ENCODE results near the gene ICAM3.

Gene ICAM3

GRCh38 chr19:10293637-10294367 lies 45.6 kb downstream of the ICAM3 start:
- Mint-ChIP-seq H3K27ac (no peak overlapping the region), H3K4me1 (ENCODE audit: low read depth) (peaks cover 61% of the 10 kb centered on the region)

GRCh38 chr19:10292789-10293636 lies 46.4 kb downstream of the ICAM3 start:
- Mint-ChIP-seq H3K9me3 (no peaks in the 10 kb centered on the region), H3K4me1 (ENCODE audit: low read depth) (peaks cover 66% of the 10 kb centered on the region), H3K27me3 (peaks cover 80% of the 10 kb centered on the region), H3K4me3 (peak overlapping the region; percentile 70), H3K36me3 (ENCODE audit: low read depth) (no peaks in the 10 kb centered on the region), H3K27ac (peak overlapping the region; percentile 80)
- no peak for DNase-seq

More at GRCh38 chr19:10293637-10294367, 45.6 kb downstream of the ICAM3 start:
- H3K36me3 Mint-ChIP-seq (ENCODE audit: low read depth) = no peaks in the 10 kb centered on the region
- H3K9me3 Mint-ChIP-seq = no peaks in the 10 kb centered on the region
- H3K4me3 Mint-ChIP-seq = no peak overlapping the region
- no peak for DNase-seq
- H3K27me3 Mint-ChIP-seq = peaks cover 73% of the 10 kb centered on the region

- Mint-ChIP-seq H3K9me3 (no peaks in the 10 kb centered on the region), H3K27ac (peak overlapping the region; percentile 56), H3K27me3 (peaks cover 87% of the 10 kb centered on the region), H3K4me1 (ENCODE audit: low read depth) (peaks cover 74% of the 10 kb centered on the region), H3K36me3 (ENCODE audit: low read depth) (no peaks in the 10 kb centered on the region), H3K4me3 (peak overlapping the region; percentile 70)
- DNase-seq = peak; percentile 83
Measured at GRCh38 chr19:10292206-10292788, 47.1 kb downstream of the ICAM3 start.

- Mint-ChIP-seq H3K4me1 (ENCODE audit: low read depth) (peaks cover 79% of the 10 kb centered on the region), H3K36me3 (ENCODE audit: low read depth) (no peaks in the 10 kb centered on the region), H3K4me3 (peak overlapping the region; percentile 70), H3K27me3 (peaks cover 90% of the 10 kb centered on the region), H3K27ac (peak overlapping the region; percentile 56), H3K9me3 (no peaks in the 10 kb centered on the region)
- no peak for DNase-seq
Measured at GRCh38 chr19:10291554-10292205, 47.7 kb downstream of the ICAM3 start.

GRCh38 chr19:10290876-10291553 lies 48.4 kb downstream of the ICAM3 start:
- Mint-ChIP-seq H3K4me1 (ENCODE audit: low read depth) (peaks cover 85% of the 10 kb centered on the region), H3K27me3 (peaks cover 89% of the 10 kb centered on the region), H3K36me3 (ENCODE audit: low read depth) (peaks cover 5% of the 10 kb centered on the region), H3K4me3 (peak overlapping the region; percentile 70), H3K9me3 (no peaks in the 10 kb centered on the region), H3K27ac (peak overlapping the region; percentile 71)
- peak; percentile 70 for DNase-seq

DNA sequence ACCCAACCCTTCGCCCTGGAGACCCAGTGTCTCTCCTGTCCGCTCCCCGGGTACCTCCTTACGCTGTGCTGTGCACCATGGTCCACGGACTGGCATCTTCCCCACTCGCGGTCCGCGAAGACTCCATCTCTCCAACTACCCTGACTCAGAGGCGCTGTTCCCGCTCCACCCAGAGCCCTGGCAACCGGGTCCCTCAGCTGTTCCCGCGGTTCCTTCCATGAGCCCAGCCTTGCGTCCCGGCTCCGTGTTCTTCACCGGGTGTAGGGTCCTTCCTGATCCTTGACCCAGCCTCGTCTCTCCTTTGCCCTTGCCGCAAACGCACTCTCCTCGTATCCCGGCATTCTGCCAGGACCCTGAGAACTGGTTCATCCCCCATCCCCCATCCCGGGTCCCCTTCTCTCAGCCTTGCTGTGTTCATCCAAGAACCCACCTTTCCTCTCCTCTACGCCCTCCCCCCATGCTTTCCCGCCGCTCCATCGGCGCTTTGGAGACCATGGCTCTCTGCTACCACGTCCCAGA lies 49.0 kb downstream of the ICAM3 start:
- Mint-ChIP-seq H3K27ac (peak overlapping the region; percentile 71), H3K9me3 (no peaks in the 10 kb centered on the region), H3K4me3 (peak overlapping the region; percentile 70), H3K27me3 (peaks cover 83% of the 10 kb centered on the region), H3K4me1 (ENCODE audit: low read depth) (peaks cover 83% of the 10 kb centered on the region), H3K36me3 (ENCODE audit: low read depth) (peaks cover 11% of the 10 kb centered on the region)
- DNase-seq = peak; percentile 55

GRCh38 chr19:10289836-10290356 lies 49.5 kb downstream of the ICAM3 start, which contains the start of gene ICAM5:
Gene ICAM5 (plus strand): TSS chr19:10289952. CDS start chr19:10290044, 92 bp downstream.
- peak within 1 kb of the TSS; percentile 70 for H3K4me3 Mint-ChIP-seq
- H3K4me1 Mint-ChIP-seq (ENCODE audit: low read depth) = peaks cover 83% of the 10 kb centered on the region
- H3K36me3 Mint-ChIP-seq (ENCODE audit: low read depth) = peaks cover 16% of the 10 kb centered on the region
- no peak for DNase-seq
- peaks cover 78% of the 10 kb centered on the region for H3K27me3 Mint-ChIP-seq
- H3K27ac Mint-ChIP-seq = peak within 1 kb of the TSS; percentile 75
- no peaks in the 10 kb centered on the region for H3K9me3 Mint-ChIP-seq

DNA sequence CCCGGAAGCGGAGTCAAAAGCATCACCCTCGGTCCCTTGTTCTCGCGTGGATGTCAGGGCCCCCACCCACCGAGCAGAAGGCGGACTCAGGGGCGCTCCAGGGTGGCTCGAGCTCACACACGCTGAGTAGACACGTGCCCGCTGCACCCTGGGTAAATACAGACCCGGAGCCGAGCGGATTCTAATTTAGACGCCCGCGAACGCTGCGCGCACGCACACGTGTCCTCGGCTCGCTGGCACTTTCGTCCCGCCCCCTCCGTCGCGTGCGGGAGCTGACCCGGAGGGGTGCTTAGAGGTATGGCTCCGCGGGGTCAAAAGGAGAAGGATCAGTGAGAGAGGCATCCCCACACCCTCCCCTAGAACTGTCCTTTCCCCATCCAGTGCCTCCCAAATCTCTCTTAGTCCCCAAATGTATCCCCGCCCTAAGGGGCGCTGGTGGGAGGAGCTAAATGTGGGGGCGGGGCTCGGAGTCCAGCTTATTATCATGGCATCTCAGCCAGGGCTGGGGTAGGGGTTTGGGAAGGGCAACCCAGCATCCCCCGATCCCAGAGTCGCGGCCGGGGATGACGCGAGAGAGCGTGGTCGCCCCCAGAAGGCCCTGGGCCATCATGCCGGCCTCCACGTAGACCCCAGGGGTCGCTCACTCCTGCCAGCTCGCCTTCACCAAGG lies 50.1 kb downstream of the ICAM3 start:
- Mint-ChIP-seq H3K9me3 (no peaks in the 10 kb centered on the region), H3K36me3 (ENCODE audit: low read depth) (peaks cover 22% of the 10 kb centered on the region), H3K4me1 (ENCODE audit: low read depth) (peaks cover 79% of the 10 kb centered on the region), H3K4me3 (peak overlapping the region; percentile 70), H3K27ac (peak overlapping the region; percentile 75), H3K27me3 (peaks cover 72% of the 10 kb centered on the region)
- peak; percentile 82 for DNase-seq

DNA sequence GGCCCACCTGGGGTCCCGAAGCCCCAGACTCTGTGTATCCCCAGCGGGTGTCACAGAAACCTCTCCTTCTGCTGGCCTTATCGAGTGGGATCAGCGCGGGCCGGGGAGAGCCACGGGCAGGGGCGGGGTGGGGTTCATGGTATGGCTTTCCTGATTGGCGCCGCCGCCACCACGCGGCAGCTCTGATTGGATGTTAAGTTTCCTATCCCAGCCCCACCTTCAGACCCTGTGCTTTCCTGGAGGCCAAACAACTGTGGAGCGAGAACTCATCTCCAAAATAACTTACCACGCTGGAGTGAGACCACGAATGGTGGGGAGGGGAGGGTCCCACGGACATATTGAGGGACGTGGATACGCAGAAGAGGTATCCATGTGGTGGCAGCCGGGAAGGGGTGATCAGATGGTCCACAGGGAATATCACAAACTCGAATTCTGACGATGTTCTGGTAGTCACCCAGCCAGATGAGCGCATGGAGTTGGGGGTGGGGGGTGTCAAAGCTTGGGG lies 50.7 kb downstream of the ICAM3 start:
- DNase-seq = peak; percentile 65
- Mint-ChIP-seq H3K27me3 (peaks cover 66% of the 10 kb centered on the region), H3K4me3 (peak overlapping the region; percentile 70), H3K9me3 (no peaks in the 10 kb centered on the region), H3K36me3 (ENCODE audit: low read depth) (peaks cover 28% of the 10 kb centered on the region), H3K27ac (peak overlapping the region; percentile 75), H3K4me1 (ENCODE audit: low read depth) (peaks cover 77% of the 10 kb centered on the region)

DNA sequence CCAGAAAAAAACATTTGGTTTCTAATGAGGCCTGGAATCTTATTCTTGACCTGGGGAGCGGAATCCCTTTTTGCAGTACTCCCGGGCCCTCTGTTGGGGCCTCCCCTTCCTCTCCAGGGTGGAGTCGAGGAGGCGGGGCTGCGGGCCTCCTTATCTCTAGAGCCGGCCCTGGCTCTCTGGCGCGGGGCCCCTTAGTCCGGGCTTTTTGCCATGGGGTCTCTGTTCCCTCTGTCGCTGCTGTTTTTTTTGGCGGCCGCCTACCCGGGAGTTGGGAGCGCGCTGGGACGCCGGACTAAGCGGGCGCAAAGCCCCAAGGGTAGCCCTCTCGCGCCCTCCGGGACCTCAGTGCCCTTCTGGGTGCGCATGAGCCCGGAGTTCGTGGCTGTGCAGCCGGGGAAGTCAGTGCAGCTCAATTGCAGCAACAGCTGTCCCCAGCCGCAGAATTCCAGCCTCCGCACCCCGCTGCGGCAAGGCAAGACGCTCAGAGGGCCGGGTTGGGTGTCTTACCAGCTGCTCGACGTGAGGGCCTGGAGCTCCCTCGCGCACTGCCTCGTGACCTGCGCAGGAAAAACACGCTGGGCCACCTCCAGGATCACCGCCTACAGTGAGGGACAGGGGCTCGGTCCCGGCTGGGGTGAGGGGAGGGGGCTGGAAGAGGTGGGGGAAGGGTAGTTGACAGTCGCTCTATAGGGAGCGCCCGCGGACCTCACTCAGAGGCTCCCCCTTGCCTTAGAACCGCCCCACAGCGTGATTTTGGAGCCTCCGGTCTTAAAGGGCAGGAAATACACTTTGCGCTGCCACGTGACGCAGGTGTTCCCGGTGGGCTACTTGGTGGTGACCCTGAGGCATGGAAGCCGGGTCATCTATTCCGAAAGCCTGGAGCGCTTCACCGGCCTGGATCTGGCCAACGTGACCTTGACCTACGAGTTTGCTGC lies 52.4 kb downstream of the ICAM3 start, which contains the start of gene ICAM4:
TSS of gene ICAM4 (plus strand) at position 153 of the 935 bp plus-strand sequence. CDS start at position 211, 58 bp downstream.
- Mint-ChIP-seq H3K4me1 (ENCODE audit: low read depth) (peaks cover 62% of the 10 kb centered on the region), H3K9me3 (no peaks in the 10 kb centered on the region), H3K27me3 (peaks cover 50% of the 10 kb centered on the region), H3K4me3 (no peak within 1 kb of the TSS), H3K27ac (peak within 1 kb of the TSS; percentile 18), H3K36me3 (ENCODE audit: low read depth) (peaks cover 37% of the 10 kb centered on the region)
- DNase-seq = peak; percentile 61

DNA sequence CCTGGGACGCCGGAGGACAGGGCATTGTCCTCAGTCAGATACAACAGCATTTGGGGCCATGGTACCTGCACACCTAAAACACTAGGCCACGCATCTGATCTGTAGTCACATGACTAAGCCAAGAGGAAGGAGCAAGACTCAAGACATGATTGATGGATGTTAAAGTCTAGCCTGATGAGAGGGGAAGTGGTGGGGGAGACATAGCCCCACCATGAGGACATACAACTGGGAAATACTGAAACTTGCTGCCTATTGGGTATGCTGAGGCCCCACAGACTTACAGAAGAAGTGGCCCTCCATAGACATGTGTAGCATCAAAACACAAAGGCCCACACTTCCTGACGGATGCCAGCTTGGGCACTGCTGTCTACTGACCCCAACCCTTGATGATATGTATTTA lies 54.0 kb downstream of the ICAM3 start:
- Mint-ChIP-seq H3K4me1 (ENCODE audit: low read depth) (peaks cover 47% of the 10 kb centered on the region), H3K4me3 (no peak overlapping the region)

GRCh38 chr19:10284960-10285278 lies 54.5 kb downstream of the ICAM3 start:
- peaks cover 51% of the 10 kb centered on the region for H3K36me3 Mint-ChIP-seq (ENCODE audit: low read depth)
- no peak for DNase-seq
- H3K4me3 Mint-ChIP-seq = no peak overlapping the region
- H3K27ac Mint-ChIP-seq = no peak overlapping the region
- H3K4me1 Mint-ChIP-seq (ENCODE audit: low read depth) = peaks cover 43% of the 10 kb centered on the region
- H3K27me3 Mint-ChIP-seq = peaks cover 28% of the 10 kb centered on the region
- H3K9me3 Mint-ChIP-seq = no peaks in the 10 kb centered on the region

More for the DNA sequence above, 54.0 kb downstream of the ICAM3 start:
- DNase-seq = no peak
- Mint-ChIP-seq H3K27ac (no peak overlapping the region), H3K9me3 (no peaks in the 10 kb centered on the region), H3K27me3 (peaks cover 33% of the 10 kb centered on the region), H3K36me3 (ENCODE audit: low read depth) (peaks cover 48% of the 10 kb centered on the region)
